HG03064 (cell line): ENCODE data around the gene IL1RAPL1.

Experiments
- ATAC-seq: cut with Tn5 transposase; IDR thresholded peaks from one replicate; pipeline ENCODE4 v1.9.1; 2021; ENCODE audit warnings: low read depth; ENCODE audit not compliant: unreplicated experiment

IL1RAPL1 gene

GRCh38 chrX:29834311-29834710 is 1247.1 kb downstream of the IL1RAPL1 start:
- no peak for ATAC-seq

GRCh38 chrX:29834764-29835163 is 1247.5 kb downstream of the IL1RAPL1 start:
- ATAC-seq, result no peak

DNA sequence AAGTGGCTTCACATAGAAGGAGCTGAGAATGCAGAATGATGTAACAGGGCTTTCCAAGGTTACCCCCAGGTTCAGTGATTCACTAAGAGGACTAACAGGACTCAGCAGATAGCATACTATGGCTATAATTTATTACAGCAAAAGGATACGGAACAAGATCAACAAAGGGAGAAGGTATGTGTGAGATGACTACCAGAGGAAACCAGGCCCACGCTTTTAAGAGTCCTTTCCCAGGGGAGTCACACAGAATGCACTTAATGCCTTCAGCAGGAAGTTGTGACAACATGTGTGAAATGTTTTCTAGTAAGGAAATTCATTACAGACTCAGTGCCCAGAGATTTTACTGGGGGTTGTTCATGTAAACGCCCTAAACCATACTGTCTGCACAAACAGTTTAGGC is 1254.5 kb downstream of the IL1RAPL1 start:
- no peak for ATAC-seq

- ATAC-seq, result no peak
These were observed 1255.3 kb downstream of the IL1RAPL1 start for GRCh38 chrX:29842552-29842951.

GRCh38 chrX:29851857-29852605 is 1264.8 kb downstream of the IL1RAPL1 start:
- ATAC-seq, result no peak

DNA sequence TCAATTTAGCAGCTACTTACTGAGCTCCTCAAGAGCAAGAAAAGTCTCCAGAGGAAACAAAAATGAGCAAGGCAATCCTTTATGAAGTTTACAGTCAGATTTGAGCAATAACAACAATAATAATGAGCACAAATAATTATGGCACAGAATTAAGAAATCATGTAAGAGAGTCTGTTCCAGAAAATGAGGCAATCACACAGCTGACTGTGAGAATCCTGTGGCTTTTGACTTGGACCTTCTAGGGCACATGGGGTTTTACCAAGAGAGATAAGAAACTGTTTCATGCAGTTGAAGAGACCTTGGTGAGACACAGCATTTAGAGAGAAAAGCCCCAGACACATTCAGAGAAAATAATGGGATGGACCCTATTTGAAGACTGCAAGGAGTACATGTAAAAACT is 1265.5 kb downstream of the IL1RAPL1 start:
- ATAC-seq, result no peak

- ATAC-seq, result no peak
These were observed 1271.5 kb downstream of the IL1RAPL1 start for GRCh38 chrX:29858714-29859113.

- no peak for ATAC-seq
These were observed 1275.0 kb downstream of the IL1RAPL1 start for GRCh38 chrX:29862126-29862677.

DNA sequence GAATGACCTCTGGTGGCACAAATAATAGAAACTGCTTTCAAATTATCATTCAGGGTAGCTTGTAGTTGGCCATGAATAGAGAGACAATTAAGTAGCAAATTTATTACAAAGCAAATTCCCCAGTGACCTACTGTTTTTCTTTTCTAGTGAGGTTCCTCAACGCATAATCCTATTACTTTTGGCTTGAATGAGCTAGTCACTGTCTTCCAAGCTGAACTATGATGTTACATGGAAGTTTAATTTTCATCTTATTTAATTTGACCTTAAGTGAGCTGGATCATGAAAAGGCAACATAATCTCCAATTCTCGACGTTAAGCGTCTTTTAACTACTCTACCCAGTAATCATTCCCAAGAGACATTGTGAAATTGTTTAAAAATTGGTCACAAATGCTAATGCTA is 1280.7 kb downstream of the IL1RAPL1 start:
- no peak for ATAC-seq

GRCh38 chrX:29869837-29870236 is 1282.6 kb downstream of the IL1RAPL1 start:
- ATAC-seq, result no peak

DNA sequence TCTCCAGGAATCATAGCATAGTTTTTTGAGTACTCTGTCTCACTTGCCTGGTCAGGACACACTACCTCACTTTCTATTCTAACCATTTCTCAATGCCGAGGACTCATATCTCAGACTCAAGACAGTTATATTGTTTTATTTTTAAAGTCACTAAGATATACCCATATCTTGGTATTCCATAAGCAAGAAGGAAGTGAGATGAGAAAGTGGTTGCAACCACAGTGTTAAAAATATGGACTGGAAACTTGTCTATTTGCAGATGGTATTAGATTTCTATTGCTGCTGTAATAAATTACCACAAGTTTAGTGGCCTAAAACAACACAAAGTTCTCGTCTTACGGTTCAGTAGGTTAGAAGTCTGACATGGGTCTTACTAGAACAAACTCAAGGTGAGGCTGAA is 1283.4 kb downstream of the IL1RAPL1 start:
- no peak for ATAC-seq

GRCh38 chrX:29872831-29873230 is 1285.6 kb downstream of the IL1RAPL1 start:
- no peak for ATAC-seq

DNA sequence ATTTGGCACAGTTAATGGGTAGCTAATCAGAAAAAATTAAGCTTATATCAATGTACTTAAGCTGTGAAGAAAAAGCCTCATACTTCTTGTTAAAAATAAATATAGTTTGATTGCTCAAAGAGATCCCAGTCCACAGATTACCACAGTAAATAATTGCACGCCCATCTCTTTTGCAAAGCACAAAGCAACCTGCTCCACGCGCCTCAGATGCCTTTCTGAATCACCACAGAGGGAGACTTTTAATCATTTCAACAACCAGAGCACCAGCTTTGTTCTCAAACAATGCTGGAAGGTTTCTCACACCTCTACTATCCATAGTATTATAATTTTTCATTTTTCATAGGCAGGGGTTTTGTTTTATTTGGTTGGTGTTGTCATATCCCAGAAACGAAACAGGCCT is 1289.5 kb downstream of the IL1RAPL1 start:
- no peak for ATAC-seq

DNA sequence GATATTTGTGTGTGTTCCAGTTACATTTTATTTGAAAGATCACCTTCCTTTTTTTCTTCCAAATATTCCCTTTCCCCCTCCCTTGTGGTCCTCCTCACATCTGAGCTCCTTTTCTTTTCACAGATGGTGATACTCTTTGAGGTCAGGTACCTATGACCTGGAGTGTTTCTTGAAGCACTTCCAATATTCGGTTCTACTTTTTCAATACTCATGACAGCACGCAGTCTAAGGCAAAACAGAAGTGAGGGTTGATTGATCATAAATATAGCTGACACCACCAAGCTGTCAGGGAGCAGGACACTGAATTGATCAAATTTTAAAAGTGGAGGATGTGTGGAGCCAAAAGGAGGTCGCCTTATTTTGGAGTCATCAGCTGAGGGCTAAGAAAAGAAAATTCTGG is 1293.7 kb downstream of the IL1RAPL1 start:
- ATAC-seq, result no peak

DNA sequence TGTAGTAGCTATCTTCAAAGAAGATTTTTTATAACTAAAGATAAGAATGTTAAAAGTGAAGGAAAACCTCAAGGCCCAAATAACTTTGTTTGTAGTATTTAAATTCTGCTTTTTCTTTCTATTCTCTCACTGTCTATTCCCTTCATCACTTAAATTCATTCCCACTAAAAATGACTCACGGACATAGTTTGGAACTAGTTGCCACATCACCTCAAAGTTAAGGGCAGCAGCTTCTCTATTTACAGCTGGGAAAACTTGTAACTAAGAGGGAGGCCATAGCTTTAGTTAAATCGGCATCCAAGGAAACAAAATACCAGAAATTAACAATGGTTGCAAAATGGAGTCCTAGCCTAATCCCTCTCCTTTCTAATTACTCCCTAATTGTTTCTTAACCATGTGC is 1302.8 kb downstream of the IL1RAPL1 start:
- ATAC-seq, result no peak

DNA sequence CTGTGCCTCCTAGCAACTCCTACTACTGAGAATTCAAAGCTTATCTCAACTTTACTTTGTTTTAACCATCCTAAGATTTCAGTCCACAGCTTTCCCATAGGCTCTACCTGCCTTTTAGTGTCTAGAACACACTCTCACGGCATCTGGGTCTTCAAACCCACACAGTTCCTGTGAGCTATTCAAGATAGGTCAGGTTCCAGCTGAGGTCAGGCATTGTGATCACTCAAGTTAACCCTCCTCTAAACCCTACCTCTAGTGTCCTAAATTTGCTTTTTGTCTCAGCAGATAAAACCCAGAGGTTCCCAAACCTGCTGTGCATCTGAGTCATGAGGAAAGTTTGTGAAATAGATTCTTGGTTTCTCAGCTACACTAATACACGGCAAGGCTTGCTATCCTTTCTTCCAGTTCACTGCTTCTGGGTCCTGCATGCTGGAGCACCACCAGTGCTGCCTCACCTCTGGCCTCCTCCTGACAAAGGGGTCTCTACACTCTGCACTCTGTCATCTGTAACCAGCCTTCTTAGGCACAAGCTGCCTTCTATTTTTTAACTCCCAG is 1303.5 kb downstream of the IL1RAPL1 start:
- no peak for ATAC-seq

GRCh38 chrX:29902004-29902403 is 1314.8 kb downstream of the IL1RAPL1 start:
- ATAC-seq, result no peak

GRCh38 chrX:29903360-29903759 is 1316.1 kb downstream of the IL1RAPL1 start:
- no peak for ATAC-seq

- ATAC-seq, result no peak
These were observed 1324.4 kb downstream of the IL1RAPL1 start for GRCh38 chrX:29911673-29912072.

DNA sequence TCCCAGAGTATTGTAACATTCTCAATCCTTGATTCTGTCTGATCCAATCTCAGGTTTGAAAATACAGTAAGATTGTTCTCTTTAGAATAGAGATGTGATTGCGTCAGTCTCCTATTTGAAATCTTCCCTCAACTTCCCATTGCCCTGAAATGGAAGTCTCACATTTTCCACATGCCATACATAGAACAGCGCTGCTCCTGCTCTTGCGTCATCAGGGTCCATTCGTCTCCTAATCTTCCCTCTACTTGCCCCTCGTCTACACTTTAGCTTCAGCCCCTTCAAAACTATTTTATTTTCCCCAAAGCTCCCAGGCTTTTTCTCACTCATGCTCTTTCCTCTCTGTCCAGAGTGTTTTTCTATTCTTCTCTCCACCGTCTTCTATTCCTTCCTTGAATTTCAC is 1326.4 kb downstream of the IL1RAPL1 start:
- no peak for ATAC-seq

- no peak for ATAC-seq
These were observed 1335.4 kb downstream of the IL1RAPL1 start for GRCh38 chrX:29922607-29923006.

DNA sequence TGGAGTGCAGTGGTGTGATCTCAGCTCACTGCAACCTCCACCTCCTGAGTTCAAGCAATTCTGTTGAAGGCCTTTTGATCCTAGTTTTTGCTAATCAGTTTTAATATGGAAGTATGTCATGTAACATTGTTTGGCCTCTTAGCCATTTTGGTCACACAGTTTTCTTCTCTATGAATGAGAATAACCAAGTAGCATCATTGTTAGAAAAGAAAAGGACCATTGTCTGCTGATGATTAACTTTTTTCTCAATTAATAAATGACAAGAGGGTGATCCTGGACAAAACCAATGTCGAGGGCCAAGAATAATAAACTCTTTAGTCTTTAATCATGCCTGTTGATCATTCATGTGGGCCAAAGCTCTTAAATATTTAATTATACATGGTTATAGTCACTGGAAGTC is 1338.8 kb downstream of the IL1RAPL1 start:
- no peak for ATAC-seq
